K562 (cell line): Measurements from ENCODE around the gene GINS2. TPM values are rescaled to one million over a fixed set of nuclear protein-coding genes. Genes with fewer than 3 reads are reported as not detected.
A peak's percentile ranks its signal among the peaks of the same experiment; 100 is the strongest.

Experiments
- ATAC-seq: fragments of 200-7000 bp; cut with Tn5 transposase; 3 replicates; pipeline ENCODE4 v1.9.1; 2020; ENCODE audit warnings: moderate library complexity
- BruUV-seq: library from RNA; stranded (reverse); fragments of 400-500 nt; replicated peaks from 2 replicates; lab custom pipeline; 2021; lab: Mats Ljungman, UMichigan
- CTCF ChIA-PET: fragments of 300-600 bp; formaldehyde crosslinking; extraction: SDS; loops from one replicate; lab custom pipeline; 2021; ENCODE audit warnings: low intra/inter-chr PET ratio; lab: Yijun Ruan, JAX
- POLR2A ChIA-PET: fragments of 300-600, 350-650 bp; sonication (Branson Sonifier 250); formaldehyde crosslinking; extraction: SDS; loops from one replicate; lab custom pipeline; 2021; ENCODE audit warnings: antibody characterized with exemption, inconsistent platforms; lab: Yijun Ruan, JAX
- DNase-seq, 4 experiments: peaks; one replicate each; pipeline versions ENCODE4 v3.0.0 to v3.0.0-alpha.2; 2011 to 2018; ENCODE audit warnings: low spot score in 3 of 4, mixed read lengths in 3 of 4; ENCODE audit errors: extremely low read depth in 1 of 4
- FAIRE-seq: peaks from 2 replicates; lab custom pipeline; 2011; peaks lifted over from hg19 to GRCh38; lab: Jason Lieb, UNC
- H2AFZ ChIP-seq: 2 replicates; pipeline ENCODE4 v1.6.0; 2011; ENCODE audit warnings: low read depth, low read length, control low read depth, inconsistent platforms
- H3K27ac ChIP-seq: fragments of 200-600 bp; 3 replicates; pipeline ENCODE4 v1.8.0; 2011; ENCODE audit warnings: low read depth, mild to moderate bottlenecking, control low read depth, inconsistent platforms, low read length, moderate library complexity, mixed read lengths; ENCODE audit errors: extremely low read depth
- H3K27me3 ChIP-seq, 2 experiments: fragments of 300-600 bp in 1 of 2; 2 replicates in 1 of 2; 3 replicates in 1 of 2; pipeline versions ENCODE4 v1.6.0 to v1.8.0; 2011; ENCODE audit warnings: inconsistent platforms in 2 of 2, low read length in 2 of 2, mild to moderate bottlenecking in 1 of 2, mixed read lengths in 1 of 2, moderate library complexity in 1 of 2; ENCODE audit not compliant: control insufficient read depth in 2 of 2, insufficient read depth in 2 of 2
- H3K36me3 ChIP-seq: fragments of 300-600 bp; 3 replicates; pipeline ENCODE4 v1.8.0; 2011; ENCODE audit warnings: mild to moderate bottlenecking, low read length, inconsistent platforms; ENCODE audit not compliant: control insufficient read depth, insufficient read depth
- H3K4me1 ChIP-seq, 2 experiments: fragments of 200-600 bp in 1 of 2; replicated peaks in 1 of 2; 2 replicates in 1 of 2; 3 replicates in 1 of 2; pipeline versions ENCODE4 v1.5.1 to v1.8.0; 2011; ENCODE audit warnings: inconsistent platforms in 2 of 2, low read length in 2 of 2, mild to moderate bottlenecking in 1 of 2, mixed read lengths in 1 of 2, moderate library complexity in 1 of 2; ENCODE audit not compliant: control insufficient read depth in 2 of 2, insufficient read depth in 2 of 2
- H3K4me2 ChIP-seq: 2 replicates; pipeline ENCODE4 v1.6.1; 2011; ENCODE audit warnings: low read length, control low read depth, inconsistent platforms, mixed read lengths; ENCODE audit not compliant: insufficient read depth
- H3K4me3 ChIP-seq: fragments of 200-600 bp; sonication (generic), shearing (Covaris generic); 2 replicates; pipeline ENCODE4 v1.5.1; 2016; ENCODE audit warnings: control low read depth, inconsistent platforms
- H3K79me2 ChIP-seq: fragments of 200-600 bp; 3 replicates; pipeline ENCODE4 v1.8.0; 2011; ENCODE audit warnings: low read length, inconsistent platforms; ENCODE audit not compliant: control insufficient read depth, insufficient read depth
- H3K9ac ChIP-seq, 2 experiments: 2 replicates each; pipeline versions ENCODE4 v1.6.0 to v1.6.1; 2011; ENCODE audit warnings: low read depth in 2 of 2, low read length in 2 of 2, control low read depth in 1 of 2, inconsistent platforms in 1 of 2, mild to moderate bottlenecking in 1 of 2, mixed read lengths in 1 of 2; ENCODE audit not compliant: insufficient read depth in 1 of 2
- H3K9me1 ChIP-seq: one replicate; pipeline ENCODE4 v1.6.0; 2011; ENCODE audit warnings: inconsistent platforms, mild to moderate bottlenecking, low read length, moderate library complexity; ENCODE audit not compliant: control insufficient read depth, insufficient read depth
- H3K9me3 ChIP-seq: replicated peaks from 2 replicates; pipeline ENCODE4 v1.5.1; 2011; ENCODE audit warnings: low read depth, low read length, inconsistent platforms; ENCODE audit not compliant: control insufficient read depth, insufficient read depth
- H4K20me1 ChIP-seq: replicated peaks from 2 replicates; pipeline ENCODE4 v1.6.1; 2011; ENCODE audit warnings: low read length, inconsistent platforms, mixed read lengths; ENCODE audit not compliant: control insufficient read depth, insufficient read depth
- POLR2G ChIP-seq: fragments of 200-400 bp; formaldehyde crosslinking; IDR thresholded peaks from 2 replicates; pipeline ENCODE4 v1.6.1; 2017; ENCODE audit warnings: low read depth, mild to moderate bottlenecking, antibody characterized with exemption, low read length, moderate library complexity
- RBM22 ChIP-seq: fragments of 200-400 bp; formaldehyde crosslinking; IDR thresholded peaks from 2 replicates; pipeline ENCODE4 v1.6.1; 2018; ENCODE audit warnings: low read length, low read depth; ENCODE audit not compliant: poor library complexity, severe bottlenecking
- TOE1 ChIP-seq, 2 experiments: fragments of 450-650 bp in 1 of 2; sonication (generic) in 1 of 2; formaldehyde crosslinking in 1 of 2; IDR thresholded peaks; 2 replicates each; pipeline versions ENCODE4 v1.7.1 to v1.8.0; 2016 to 2022; ENCODE audit warnings: borderline replicate concordance in 2 of 2, mild to moderate bottlenecking in 2 of 2, antibody characterized with exemption in 1 of 2, inconsistent platforms in 1 of 2, low read depth in 1 of 2, missing genetic modification reagents in 1 of 2, moderate library complexity in 1 of 2
- WGBS: fragments of 100-300 bp; shearing (Covaris generic); methylation state at CpG from one replicate; pipeline ENCODE4 v1.1.6; 2016; ENCODE audit warnings: low coverage, mixed read lengths; ENCODE audit not compliant: insufficient coverage; ENCODE audit errors: missing lambda C conversion rate; 5-methylcytosine and 5-hydroxymethylcytosine counted together
- in situ Hi-C: fragments of 300-500 bp; cut with MboI; formaldehyde crosslinking; loops from 4 replicates; pipeline ENCODE4 v1.15.0; 2018; ENCODE audit warnings: inconsistent platforms, mixed read lengths
- intact Hi-C: fragments of 100-400 bp; cut with micrococcal nuclease; formaldehyde crosslinking; loops from 2 replicates; pipeline ENCODE4 v1.14.2; 2022
- polyA plus RNA-seq, 8 experiments: library from polyadenylated mRNA; depleted of rRNA in 4 of 8; stranded (reverse) in 5 of 8; unstranded in 3 of 8; fragments of >200 nt; fragmentation: Nextera tagmentation in 2 of 8; fragmentation: Illumina TruSeq in 1 of 8; extraction: Ambion mirVana in 2 of 8; extraction: Trizol in 1 of 8; gene quantifications; 2 replicates each; pipeline versions ENCODE4 v1.2.1 to v1.2.3, GENCODE V29; 2011 to 2014; ENCODE audit warnings: inconsistent platforms in 1 of 8, missing spikeins in 1 of 8
- total RNA-seq, 7 experiments: library from RNA; depleted of rRNA in 6 of 7; stranded (reverse); fragments of >200 nt in 6 of 7; fragmentation: Illumina TruSeq in 2 of 7; extraction: Trizol in 2 of 7; gene quantifications; 2 replicates each; pipeline versions ENCODE4 v1.2.1 to v1.2.3, GENCODE V29; 2011 to 2021; ENCODE audit warnings: low replicate concordance in 1 of 7

GINS2 gene
- total and polyA plus RNA-seq, 9 of the 15 experiments (the other 6 are each of a cell fraction or from before 2014, with no cell fraction given) = 40.4 to 76.2 (median 44.6) TPM

DNA sequence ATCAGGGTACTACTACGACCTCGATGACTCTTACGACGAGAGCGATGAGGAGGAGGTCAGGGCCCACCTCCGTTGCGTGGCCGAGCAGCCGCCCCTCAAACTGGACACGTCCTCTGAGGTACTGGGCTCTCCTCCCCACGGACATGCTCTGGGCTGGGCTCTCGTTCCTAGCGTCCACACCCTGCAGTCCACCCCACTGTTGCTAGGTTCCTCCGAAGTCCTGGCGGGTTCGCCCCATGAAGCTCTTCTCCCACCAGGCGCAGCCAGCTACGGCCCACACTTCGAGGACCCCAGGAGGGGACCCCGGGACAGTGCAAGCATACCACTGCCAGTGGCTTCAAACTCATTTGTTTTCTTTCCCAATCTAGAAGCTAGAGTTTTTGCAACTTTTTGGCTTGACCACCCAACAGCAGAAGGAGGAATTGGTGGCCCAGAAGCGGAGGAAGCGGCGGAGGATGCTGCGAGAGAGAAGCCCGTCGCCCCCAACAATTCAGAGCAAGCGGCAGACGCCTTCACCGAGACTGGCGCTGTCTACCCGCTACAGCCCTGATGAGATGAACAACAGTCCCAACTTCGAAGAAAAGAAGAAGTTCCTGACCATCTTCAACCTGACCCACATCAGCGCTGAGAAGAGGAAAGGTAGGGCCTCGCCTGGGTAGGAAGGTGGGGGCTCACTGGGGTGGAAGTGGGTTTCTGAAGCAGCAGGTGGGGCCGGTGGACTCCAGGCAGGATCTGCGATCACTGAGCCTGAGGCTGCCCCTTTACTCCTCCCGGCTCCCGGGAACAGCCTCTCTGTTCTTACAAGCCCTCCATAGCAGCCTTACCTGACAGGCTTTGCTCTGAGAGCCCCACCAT, 25.6 kb downstream of the GINS2 start:
- 98% methylated on average over 29 of the region's 38 CpGs for WGBS
- Histone ChIP-seq H3K4me3 (no peak overlapping the region), H3K9me3 (no peaks in the 10 kb centered on the region), H2AFZ (no peak overlapping the region), H3K27me3 (no peaks in the 10 kb centered on the region), H3K9me1 (no peaks in the 10 kb centered on the region), H4K20me1 (peaks cover 26% of the 10 kb centered on the region), H3K9ac (no peak overlapping the region), H3K4me2 (no peak overlapping the region), H3K79me2 (peaks cover 14% of the 10 kb centered on the region; the same call in 2 of the 3 replicates), H3K4me1 (peaks cover 0 to 15% of the 10 kb centered on the region in 2 experiments; a peak in 1 of 5 replicates), H3K36me3 (peaks cover 99% of the 10 kb centered on the region), H3K27ac (no peak overlapping the region)
- ChIA-PET POLR2A (interaction anchor here (0.6 to 1.1 kb wide), 2 partner anchors 28 kb away, joined by 3 to 4 read pairs; no protein-coding TSS in a partner anchor), CTCF (no interaction called here)
- ATAC-seq (no peak), FAIRE-seq (no peak), DNase-seq (no peak)
- in situ Hi-C loops (no loop called here), intact Hi-C loops (no loop called here)
- BruUV-seq = no TSS peak
- TF ChIP-seq POLR2G = peak; percentile 62
- peak; percentile 90 for TF ChIP-seq RBM22
- TF ChIP-seq TOE1 (IDR thresholded peaks at IDR 0.05; ENCODE audit: borderline replicate concordance) = no peak
- TF ChIP-seq TOE1 (CRISPR knock-in tag; IDR thresholded peaks at IDR 0.05; ENCODE audit: borderline replicate concordance, low read depth) = no peak
